GM23338 (cell line): ENCODE results near the gene BCR.

Source experiments
- POLR2AphosphoS5 ChIP-seq: IDR thresholded peaks from 2 replicates; pipeline ENCODE4 v1.6.1; 2016; ENCODE audit warnings: antibody characterized with exemption, low read depth
- TF ChIP-seq, protein P1 (sequence below), 2 experiments: fragments of 200-600 bp in 1 of 2; sonication (generic) in 1 of 2; conservative IDR thresholded peaks; 2 replicates each; pipeline versions ENCODE4 v1.5.1 to v1.6.1; 2016 to 2017; ENCODE audit warnings: antibody characterized with exemption in 2 of 2, low read depth in 2 of 2, mild to moderate bottlenecking in 2 of 2, moderate library complexity in 1 of 2
- TF ChIP-seq, protein P2 (sequence below): IDR thresholded peaks from 2 replicates; pipeline ENCODE4 v1.6.1; 2016; ENCODE audit warnings: antibody characterized with exemption
- TF ChIP-seq, protein P3 (sequence below): IDR thresholded peaks from one replicate; pipeline ENCODE4 v1.6.1; 2018; ENCODE audit warnings: antibody characterized with exemption; ENCODE audit not compliant: unreplicated experiment

DNA sequence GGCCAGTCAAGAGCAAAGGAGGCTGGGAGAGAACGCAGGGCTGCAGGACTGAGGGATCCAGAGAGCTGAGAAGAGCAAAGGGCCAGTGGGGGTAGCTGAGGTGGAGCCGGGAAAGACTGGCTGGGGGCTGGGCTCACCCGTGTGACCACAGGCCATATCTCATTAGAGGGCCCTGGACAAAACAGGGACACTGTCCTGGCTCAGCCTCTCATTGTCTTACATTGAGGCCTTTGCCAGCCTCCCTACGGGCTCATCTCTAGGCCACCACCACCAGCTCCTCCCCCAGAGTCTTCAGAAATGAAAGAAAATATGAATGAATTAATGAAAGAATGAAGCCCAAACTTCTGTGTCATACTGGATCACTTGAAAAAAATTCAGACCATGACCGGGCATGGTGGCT lies 25.8 kb upstream of the BCR start:
- TF ChIP-seq, protein P1, sequence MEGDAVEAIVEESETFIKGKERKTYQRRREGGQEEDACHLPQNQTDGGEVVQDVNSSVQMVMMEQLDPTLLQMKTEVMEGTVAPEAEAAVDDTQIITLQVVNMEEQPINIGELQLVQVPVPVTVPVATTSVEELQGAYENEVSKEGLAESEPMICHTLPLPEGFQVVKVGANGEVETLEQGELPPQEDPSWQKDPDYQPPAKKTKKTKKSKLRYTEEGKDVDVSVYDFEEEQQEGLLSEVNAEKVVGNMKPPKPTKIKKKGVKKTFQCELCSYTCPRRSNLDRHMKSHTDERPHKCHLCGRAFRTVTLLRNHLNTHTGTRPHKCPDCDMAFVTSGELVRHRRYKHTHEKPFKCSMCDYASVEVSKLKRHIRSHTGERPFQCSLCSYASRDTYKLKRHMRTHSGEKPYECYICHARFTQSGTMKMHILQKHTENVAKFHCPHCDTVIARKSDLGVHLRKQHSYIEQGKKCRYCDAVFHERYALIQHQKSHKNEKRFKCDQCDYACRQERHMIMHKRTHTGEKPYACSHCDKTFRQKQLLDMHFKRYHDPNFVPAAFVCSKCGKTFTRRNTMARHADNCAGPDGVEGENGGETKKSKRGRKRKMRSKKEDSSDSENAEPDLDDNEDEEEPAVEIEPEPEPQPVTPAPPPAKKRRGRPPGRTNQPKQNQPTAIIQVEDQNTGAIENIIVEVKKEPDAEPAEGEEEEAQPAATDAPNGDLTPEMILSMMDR (conservative IDR thresholded peaks at IDR 0.05; ENCODE audit: low read depth in 2 of 2), result no peak
- no peak for TF ChIP-seq POLR2AphosphoS5
- TF ChIP-seq, protein P2, sequence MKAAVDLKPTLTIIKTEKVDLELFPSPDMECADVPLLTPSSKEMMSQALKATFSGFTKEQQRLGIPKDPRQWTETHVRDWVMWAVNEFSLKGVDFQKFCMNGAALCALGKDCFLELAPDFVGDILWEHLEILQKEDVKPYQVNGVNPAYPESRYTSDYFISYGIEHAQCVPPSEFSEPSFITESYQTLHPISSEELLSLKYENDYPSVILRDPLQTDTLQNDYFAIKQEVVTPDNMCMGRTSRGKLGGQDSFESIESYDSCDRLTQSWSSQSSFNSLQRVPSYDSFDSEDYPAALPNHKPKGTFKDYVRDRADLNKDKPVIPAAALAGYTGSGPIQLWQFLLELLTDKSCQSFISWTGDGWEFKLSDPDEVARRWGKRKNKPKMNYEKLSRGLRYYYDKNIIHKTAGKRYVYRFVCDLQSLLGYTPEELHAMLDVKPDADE, result no peak
- TF ChIP-seq, protein P3, sequence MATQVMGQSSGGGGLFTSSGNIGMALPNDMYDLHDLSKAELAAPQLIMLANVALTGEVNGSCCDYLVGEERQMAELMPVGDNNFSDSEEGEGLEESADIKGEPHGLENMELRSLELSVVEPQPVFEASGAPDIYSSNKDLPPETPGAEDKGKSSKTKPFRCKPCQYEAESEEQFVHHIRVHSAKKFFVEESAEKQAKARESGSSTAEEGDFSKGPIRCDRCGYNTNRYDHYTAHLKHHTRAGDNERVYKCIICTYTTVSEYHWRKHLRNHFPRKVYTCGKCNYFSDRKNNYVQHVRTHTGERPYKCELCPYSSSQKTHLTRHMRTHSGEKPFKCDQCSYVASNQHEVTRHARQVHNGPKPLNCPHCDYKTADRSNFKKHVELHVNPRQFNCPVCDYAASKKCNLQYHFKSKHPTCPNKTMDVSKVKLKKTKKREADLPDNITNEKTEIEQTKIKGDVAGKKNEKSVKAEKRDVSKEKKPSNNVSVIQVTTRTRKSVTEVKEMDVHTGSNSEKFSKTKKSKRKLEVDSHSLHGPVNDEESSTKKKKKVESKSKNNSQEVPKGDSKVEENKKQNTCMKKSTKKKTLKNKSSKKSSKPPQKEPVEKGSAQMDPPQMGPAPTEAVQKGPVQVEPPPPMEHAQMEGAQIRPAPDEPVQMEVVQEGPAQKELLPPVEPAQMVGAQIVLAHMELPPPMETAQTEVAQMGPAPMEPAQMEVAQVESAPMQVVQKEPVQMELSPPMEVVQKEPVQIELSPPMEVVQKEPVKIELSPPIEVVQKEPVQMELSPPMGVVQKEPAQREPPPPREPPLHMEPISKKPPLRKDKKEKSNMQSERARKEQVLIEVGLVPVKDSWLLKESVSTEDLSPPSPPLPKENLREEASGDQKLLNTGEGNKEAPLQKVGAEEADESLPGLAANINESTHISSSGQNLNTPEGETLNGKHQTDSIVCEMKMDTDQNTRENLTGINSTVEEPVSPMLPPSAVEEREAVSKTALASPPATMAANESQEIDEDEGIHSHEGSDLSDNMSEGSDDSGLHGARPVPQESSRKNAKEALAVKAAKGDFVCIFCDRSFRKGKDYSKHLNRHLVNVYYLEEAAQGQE, result no peak
